Ovary (tissue), 3 donors: ENCODE data around the gene DNMT1.

Experiments used
- CTCF ChIP-seq, 3 donors: fragments of 450-650 bp in 2 of 3; fragments of 200-600 bp in 1 of 3; IDR thresholded peaks; one replicate each; pipeline versions ENCODE4 v1.5.1 to v1.8.0; 2016 to 2022; ENCODE audit warnings: antibody characterized with exemption in 3 of 3, mild to moderate bottlenecking in 1 of 3
- EP300 ChIP-seq: sonication (generic); formaldehyde crosslinking; IDR thresholded peaks from one replicate; pipeline ENCODE4 v1.6.1; 2017; ENCODE audit warnings: antibody characterized with exemption
- POLR2A ChIP-seq: fragments of 450-650 bp; IDR thresholded peaks from one replicate; pipeline ENCODE4 v1.6.1; 2017; ENCODE audit warnings: antibody characterized with exemption, mild to moderate bottlenecking, moderate library complexity
- donor health status: DM: no; HTN: no; CAD: no.

- TF ChIP-seq CTCF (IDR thresholded peaks at IDR 0.05) (no peak), POLR2A (no peak), EP300 (no peak)
Observed at GRCh38 chr19:10222201-10222890, 27.6 kb upstream of the DNMT1 start.
